ENCODE measurements around the gene SUCLA2. TPM values are rescaled to one million over a fixed set of nuclear protein-coding genes. Genes with fewer than 3 reads are reported as not detected.
"Not testable (repeated sequence)": the region's sequence is repeated elsewhere in the genome, so short reads cannot be mapped to it uniquely, and the experiment has no call there.

SUCLA2 gene
- total RNA-seq, 1 donor from 2014 or later: 110 TPM

DNA sequence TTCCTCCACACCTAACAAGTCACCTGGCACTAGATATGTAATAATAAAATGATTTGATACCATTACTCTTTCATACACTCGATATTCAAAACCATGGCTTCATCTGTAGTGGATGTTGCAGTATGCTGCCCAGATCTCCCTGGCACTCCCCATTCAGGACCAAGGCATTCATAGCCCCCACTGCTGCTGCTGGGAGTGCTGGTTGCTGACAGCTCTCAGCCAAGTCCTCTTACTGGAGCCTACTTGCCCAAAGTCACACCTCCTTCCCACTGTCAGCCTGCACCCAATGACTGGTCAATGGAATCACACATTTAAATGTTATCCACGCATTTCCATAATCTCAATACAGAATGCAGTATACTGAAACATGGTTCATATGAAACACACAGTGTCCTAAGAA, 3.7 kb downstream of the SUCLA2 start:
- no peak for DNase-seq (ENCODE audit: low read depth)

- no peak for DNase-seq (ENCODE audit: low read depth)
Observed at GRCh38 chr13:47991859-47992258, 9.2 kb downstream of the SUCLA2 start.

GRCh38 chr13:47990920-47991466, 10.1 kb downstream of the SUCLA2 start:
- no peak for DNase-seq (ENCODE audit: low read depth)

- DNase-seq (ENCODE audit: low read depth): no peak
Observed at GRCh38 chr13:47990427-47990826, 10.6 kb downstream of the SUCLA2 start.

GRCh38 chr13:47983070-47983469, 18.0 kb downstream of the SUCLA2 start:
- DNase-seq (ENCODE audit: low read depth): no peak

DNA sequence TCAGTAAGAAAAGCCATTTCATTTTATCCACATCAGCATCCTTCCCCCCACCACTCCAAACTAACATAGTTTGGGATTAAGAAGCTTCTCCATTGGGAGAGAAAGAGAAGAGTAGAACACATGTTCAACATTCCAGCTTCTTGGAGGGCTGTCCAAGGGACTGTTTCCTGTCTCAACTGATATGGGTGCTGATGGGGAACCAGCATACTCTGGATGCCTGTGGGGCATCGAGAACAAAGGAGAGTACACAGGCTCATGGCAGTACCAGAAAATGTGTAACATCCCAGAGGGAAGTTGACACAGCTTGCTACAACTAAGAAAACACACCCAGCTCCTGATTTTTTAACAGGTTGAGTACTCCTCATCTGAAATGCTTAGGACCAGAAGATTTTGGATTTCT, 24.7 kb downstream of the SUCLA2 start:
- peak; percentile 46 for DNase-seq (ENCODE audit: low read depth)

- no peak for DNase-seq (ENCODE audit: low read depth)
Observed at GRCh38 chr13:47964863-47965262, 36.2 kb downstream of the SUCLA2 start.

GRCh38 chr13:47962237-47962636, 38.8 kb downstream of the SUCLA2 start:
- DNase-seq (ENCODE audit: low read depth): no peak

DNA sequence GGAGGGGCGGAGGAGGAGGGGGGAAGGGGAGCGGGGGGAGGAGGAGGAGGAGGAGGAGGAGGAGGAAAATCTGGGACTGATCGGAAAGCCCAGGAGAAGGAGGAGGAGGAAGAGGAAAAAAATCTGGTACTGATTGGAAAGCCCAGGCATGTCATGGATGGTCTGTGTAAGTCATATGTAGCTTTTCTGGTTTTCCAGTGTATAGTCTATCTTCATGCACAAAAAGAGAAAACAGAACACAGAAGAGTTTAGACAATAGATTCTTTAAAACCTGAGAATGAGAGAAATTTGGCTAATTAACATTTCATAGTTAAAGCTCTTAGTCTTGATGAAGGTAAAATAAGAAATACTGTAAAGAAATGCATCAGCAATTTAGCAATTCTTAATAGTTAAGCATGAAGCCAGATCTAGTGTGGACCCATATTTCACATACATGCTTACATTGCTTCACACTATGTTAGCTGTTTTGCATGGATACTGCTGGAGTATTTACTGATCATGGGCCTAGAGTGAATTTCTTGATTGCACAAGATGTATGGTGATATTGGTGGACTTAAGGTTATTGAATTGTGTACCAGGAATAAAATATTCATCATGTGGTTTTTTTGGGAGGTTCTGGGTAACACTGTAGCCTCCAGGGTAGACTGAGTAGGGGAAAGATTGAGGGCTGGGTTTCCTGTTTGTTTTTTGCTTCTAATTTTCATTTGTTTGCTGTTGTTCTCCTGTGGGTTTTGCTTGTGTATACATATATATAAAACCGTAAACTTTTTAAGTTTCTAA, 41.4 kb downstream of the SUCLA2 start:
- no peak for DNase-seq (ENCODE audit: low read depth)

DNA sequence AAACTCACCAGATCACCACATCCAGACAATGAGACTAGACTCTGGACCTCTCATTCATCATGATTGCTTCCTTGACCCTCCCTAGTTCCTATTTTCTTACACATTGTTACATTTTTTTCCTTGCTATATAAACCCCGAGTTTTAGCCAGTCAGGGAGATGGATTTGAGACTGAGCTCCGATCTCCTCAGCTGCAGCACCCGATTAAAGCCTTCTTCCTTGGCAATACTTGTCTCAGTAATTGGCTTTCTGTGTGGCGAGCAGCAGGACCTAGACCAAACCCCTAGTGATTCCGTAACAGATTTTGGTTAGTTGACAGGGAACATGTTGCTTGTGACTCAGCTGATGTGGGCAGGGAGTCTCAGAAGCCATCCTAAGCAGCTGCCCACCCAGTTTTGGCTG, 44.0 kb downstream of the SUCLA2 start:
- no peak for DNase-seq (ENCODE audit: low read depth)

GRCh38 chr13:47955836-47956235, 45.2 kb downstream of the SUCLA2 start:
- DNase-seq (ENCODE audit: low read depth): no peak

DNA sequence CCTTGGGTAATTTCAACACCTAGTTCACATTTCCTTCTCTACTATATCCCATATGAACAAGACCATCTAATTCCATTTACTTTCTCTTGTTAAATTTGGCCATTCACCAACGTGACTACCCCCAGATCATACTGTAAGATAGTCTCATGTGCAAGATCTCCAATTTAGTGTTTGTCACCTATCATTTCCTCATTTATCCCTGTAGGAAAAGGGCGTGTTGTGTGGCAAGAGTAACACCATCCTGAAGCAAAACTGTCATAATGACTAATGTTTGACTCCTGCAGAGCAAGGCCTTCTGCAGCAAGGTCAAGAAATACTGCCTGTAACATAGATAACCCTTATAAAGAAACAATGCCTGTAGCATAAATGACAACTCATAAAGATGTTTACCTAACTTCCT, 51.3 kb downstream of the SUCLA2 start:
- DNase-seq (ENCODE audit: low read depth): no peak

GRCh38 chr13:47945738-47946137, 55.3 kb downstream of the SUCLA2 start:
- no peak for DNase-seq (ENCODE audit: low read depth)

GRCh38 chr13:47945146-47945545, 55.9 kb downstream of the SUCLA2 start:
- not testable (repeated sequence) for DNase-seq (ENCODE audit: low read depth)

- peak; percentile 33 for DNase-seq (ENCODE audit: low read depth)
Observed at GRCh38 chr13:47934371-47934770, 66.7 kb downstream of the SUCLA2 start.

DNA sequence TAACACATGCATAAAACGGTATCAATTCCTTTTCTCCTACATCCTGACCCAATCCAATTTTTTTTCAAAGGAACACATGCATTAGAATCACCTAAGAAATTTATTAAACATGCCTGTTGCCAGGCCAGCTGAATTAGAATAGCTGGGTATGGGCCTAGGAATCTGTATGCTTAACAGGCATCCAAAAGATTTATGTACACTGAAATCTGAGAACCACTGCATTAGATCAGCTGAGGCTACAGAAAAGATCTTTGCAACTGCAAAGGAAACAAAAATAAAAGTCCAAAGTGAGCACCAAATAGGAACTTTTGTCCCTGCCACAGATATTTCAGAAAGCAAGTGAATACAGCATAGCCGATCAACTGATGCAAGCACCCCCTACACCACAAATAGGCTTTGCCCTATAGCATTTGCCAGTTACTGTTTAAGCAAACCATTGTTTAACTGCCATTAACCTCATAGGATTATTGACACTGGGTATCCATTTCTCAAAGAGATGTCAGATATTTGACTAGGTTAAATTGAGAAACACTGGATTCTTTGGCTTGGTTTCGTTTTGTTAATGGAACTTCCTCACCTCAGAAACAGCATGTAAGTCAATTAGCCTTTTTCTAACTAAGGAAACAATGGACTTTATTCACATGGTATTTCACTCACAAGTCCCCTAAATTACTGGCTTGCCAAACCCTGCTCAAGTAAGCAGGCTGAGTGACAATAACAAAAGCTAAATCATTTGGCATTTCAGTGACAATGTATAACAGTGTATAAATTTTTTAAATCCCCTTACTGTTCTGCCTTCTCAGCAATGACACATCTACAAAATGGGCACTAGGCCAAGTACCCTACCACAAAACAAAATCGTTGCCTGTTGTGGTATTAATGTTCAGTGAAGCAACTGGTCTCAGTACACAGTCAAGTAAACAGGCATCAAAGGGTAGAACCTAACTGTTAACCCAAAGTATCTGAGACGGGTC, 67.8 kb downstream of the SUCLA2 start:
- DNase-seq (ENCODE audit: low read depth): peak; percentile 78

DNA sequence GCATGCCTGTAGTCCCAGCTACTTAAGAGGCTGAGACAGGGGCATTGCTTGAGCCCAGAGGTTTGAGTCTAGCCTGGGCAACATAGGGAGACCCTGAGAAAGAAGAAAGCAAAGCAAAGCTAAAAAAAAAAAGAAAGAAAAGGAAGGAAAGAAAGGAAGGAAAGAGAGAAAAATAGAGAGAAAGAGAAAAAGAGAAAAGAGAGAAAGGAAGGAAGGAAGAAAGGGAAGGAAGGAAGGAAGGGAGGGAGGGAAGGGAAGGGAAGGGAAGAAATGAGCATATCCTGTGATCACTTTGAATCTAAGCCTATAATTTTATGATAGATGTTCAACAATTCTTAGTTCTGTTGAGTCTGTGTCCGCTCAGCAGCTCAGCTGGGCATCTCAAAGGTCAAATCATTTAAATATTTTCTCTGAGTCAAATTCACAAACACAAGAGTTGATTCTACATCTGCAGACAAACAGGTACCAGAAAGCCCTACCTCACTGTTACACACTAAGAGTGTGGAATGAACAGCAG, 70.4 kb downstream of the SUCLA2 start:
- no peak for DNase-seq (ENCODE audit: low read depth)

GRCh38 chr13:47929156-47929555, 71.9 kb downstream of the SUCLA2 start:
- DNase-seq (ENCODE audit: low read depth): no peak

GRCh38 chr13:47917022-47917574, 84.0 kb downstream of the SUCLA2 start:
- DNase-seq (ENCODE audit: low read depth): no peak

- DNase-seq (ENCODE audit: low read depth): no peak
Observed at GRCh38 chr13:47908197-47908902, 92.7 kb downstream of the SUCLA2 start.

- no peak for DNase-seq (ENCODE audit: low read depth)
Observed at GRCh38 chr13:47904891-47905290, 96.2 kb downstream of the SUCLA2 start.
